Activated naive CD4-positive, alpha-beta T cell (primary cell): Measurements from ENCODE around the gene CRNKL1.

Experiments
- DNase-seq, 4 experiments: peaks; one replicate each; lab custom pipeline; 2025; lab: John Stamatoyannopoulos, UW

Gene CRNKL1

DNA sequence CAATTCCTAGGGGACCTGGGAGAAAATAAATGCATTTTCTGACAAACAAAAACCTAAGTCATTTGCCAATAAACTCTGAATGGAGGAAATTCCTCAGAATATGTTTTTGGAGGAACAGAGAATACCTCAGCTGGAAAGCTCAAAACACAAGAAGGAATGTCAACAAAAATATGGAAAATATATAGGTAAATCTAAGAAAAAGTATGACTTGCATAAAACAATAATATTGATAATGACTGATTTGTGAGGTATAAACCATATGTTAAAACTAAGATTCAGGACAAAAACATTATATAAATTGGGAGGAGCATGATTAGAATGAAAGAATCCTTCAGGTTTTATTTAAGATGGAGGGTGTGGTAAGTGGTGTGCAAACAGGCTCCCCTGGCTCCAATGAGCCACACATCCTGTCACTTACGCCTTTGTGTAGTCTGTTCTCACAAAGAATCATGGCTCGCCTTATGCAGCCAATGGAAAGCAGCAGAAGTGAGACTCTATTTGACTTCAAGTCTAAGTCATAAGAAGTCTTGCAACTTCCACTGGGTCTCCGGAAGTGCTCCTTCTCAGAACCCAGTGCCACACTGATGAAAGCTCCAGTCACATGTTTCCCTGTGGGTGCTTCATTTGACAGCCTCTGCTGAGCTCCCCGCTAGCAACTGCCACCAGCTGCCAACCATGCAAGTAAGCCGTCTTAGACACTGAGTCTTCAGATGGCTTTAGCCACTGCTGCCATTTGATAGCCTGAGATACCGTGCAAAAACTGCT lies 8.2 kb upstream of the CRNKL1 start:
- no peak for DNase-seq

DNA sequence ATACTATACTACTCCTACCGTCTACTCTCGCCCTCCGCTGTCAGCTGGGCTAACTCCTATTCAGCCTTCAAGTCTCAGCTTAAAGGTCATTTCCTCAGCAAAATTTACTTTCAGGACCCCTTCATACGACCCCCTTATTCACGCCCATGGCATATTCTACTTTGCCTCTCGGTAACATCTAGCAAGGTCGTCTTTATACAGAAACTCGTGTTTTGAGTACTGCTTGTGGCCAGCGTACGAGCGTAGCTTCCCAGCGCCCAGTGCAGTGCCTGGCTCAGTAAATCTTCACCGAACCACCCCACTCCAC lies 546 bp downstream of the CRNKL1 start:
- no peak for DNase-seq

DNA sequence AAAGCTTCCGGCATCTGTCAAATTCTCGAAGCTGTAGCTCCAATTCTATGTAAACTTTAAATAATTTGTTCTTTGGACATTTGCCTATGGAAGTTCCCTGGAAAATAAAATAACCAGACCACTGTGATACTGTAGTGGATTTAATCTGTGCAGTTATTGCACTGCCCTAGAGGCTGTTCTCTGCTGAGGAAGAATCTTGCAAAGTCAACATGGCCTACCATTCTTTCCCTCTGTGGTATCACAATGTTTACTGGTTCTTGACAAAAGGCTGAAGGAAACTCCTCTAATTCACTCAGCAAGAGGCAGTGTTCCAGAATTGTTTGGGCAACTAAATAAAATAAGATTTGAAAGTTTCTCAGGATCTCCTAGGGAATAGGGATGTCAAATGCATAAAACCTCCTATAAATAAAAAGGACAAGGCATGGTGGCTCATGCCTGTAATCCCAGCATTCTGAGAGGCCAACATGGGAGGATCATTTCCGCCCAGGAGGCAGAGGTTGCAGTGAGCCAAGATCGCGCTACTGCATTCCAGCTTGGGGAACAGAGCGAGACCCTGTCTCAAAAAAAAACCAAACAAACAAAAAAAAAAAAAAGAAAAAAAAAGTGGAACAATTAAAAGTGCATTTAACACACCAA lies 12.4 kb downstream of the CRNKL1 start:
- DNase-seq: no peak

DNA sequence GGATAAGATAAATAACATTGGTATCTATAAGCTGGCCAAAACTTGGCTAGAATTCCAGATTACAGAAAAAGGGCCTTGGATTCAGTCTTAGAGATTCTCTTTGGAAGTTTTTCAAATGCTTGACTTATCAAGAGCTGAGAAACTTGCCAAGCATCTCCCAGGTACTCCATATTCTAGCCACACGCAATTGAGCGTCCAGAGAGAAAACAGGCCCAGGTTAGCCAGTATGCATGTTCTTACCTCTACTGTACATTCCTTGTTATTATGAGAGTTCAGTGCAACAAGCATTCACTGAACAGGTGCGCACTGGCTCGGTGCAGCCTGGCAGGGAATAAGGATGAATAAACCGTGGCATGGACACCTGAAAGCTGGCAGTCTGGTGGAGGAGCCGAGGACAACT lies 13.7 kb downstream of the CRNKL1 start:
- no peak for DNase-seq

DNA sequence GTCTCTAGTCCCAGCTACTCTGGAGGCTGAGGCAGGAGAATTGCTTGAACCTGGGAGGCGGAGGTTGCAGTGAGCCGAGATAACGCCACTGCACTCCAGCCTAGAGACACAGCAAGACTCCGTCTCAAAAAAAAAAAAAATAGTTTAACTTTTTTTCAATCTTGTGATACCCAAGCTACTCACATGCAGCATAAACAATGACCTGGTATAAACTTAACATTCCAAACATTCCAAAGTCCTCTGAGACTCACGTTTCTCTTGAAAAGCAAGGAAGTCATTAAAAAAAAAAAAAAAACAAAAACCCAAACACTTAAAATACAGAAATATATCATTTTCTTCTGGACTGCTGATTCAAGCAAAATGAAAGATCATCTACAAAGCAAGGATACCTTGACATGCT lies 14.3 kb downstream of the CRNKL1 start:
- DNase-seq: no peak

DNA sequence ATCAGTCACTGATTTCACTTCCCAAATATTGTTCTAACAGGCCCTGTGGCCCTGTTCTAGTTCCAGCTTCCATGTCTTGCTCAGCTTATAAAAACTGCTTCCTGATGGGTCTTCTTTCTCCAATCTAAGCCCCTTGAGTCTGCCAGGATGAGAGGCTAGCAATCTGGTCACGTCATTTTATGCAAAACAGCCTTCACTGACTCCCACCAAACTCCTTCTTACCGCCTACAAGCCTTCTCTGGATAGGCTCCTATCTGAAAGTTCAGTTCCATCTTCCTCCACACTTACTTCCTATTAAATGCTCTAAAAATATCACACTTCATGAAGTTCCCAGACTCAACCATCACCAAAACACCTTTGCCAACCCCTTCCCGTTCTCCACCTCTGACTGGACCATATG lies 15.5 kb downstream of the CRNKL1 start:
- no peak for DNase-seq

DNA sequence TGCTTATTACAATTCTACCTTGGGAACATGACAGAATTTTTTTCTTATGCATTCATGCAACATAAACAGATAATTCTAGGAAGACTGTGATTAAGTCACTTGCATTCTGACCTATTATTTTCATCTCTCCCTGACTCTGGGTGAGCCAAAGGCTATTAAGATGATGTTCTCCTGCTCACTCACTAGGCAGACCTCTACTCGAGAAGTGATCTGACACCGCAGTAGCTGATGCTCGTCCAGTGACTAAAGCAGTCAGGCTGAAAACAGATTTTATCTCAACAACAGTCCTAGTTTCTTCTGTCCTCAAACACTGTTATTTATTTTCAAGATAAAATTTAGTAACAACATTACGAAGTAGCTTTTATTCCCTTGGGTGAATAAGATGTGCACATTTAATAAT lies 17.8 kb downstream of the CRNKL1 start:
- DNase-seq: no peak

DNA sequence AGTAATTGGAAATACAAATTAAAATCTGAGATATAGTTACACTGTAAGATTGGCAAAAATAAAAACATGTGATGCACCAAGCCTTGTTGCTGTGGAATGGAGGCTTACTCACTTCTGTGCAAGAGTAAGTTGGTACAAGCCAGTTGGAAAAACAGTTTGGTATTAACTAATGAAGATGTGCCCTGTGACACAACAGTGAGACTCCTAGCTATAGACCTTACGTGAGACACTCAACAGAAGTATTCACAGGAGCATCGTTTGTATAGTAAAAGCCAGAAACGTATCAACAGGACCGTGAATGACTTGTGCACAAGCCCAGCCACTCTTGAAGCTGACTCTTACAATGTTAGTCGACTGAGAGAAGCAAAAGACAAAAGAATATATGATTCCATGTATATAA lies 20.5 kb downstream of the CRNKL1 start:
- DNase-seq: no peak

DNA sequence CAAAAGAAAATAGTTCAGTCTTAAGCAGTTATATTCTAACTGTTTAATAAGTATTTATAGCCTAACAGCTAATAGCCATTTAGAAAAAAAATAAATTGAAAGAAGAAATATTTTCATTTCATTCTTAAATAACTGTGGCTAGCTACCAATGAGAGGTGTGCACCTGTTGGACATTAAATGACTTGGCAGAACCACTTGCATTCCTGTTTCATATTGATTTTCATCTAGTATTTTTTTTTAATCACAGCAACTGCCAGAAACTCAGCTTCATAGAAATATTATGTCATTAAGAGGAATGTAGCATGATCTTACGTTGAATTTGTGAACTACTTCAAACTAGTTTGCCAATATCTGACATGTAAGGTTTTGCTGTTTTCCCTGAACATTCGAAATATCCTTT lies 25.0 kb downstream of the CRNKL1 start:
- DNase-seq: no peak

DNA sequence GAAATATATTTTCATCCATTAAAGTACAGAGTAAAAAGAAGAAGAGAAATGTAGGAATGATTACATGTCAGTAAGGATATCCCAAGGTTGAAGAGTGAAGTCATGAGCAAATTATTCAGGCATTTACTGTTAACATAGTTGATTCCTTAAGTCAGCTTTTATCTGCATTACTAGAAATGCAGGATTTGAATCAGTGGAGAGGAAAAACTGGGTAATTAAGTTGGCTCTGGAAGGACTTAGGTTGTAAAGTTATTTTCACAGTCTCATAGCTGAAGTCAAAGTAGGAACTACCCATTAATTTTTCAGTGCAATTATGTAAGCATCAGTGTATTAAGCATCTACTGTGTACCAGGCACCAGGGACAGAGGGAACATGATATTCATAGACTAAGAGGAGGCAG lies 27.3 kb downstream of the CRNKL1 start:
- no peak for DNase-seq

DNA sequence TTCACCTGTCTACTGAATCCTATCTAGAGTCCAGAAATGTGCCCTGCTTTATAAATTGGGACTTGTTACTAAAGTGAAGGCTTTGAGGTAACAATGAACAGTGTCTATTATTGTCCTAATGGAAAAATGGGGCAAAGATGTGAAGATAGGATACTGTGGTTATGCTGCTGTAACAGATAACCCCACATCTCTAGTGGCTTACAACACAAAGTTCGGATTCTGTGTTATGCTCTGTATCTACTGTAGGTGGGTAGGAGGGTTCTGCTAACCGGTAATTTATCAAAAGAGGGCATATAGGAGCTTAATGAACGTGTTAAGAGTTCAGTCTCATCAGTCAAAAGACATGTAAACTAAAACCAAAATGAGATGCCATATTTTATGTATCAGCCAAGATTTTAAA lies 28.9 kb downstream of the CRNKL1 start:
- DNase-seq: no peak

DNA sequence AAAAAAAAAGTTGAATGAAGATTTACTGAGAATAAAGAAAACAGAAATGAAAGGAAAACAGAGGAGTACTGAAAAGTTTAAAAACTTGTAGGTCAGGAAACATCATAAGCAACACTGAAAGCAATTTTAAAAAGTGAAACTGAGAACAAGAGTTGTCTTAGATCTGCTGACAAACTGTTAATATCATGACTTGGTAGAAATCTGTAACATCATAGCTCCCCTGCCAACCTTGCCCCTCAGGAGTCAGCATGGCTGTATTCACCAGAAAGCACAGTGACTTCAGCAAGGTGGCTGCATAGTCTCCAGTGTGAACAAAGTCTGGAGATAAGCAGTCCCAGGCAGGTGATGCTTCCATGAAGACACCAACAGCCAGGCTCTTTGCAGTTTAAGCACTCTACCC lies 29.8 kb downstream of the CRNKL1 start:
- DNase-seq: no peak

DNA sequence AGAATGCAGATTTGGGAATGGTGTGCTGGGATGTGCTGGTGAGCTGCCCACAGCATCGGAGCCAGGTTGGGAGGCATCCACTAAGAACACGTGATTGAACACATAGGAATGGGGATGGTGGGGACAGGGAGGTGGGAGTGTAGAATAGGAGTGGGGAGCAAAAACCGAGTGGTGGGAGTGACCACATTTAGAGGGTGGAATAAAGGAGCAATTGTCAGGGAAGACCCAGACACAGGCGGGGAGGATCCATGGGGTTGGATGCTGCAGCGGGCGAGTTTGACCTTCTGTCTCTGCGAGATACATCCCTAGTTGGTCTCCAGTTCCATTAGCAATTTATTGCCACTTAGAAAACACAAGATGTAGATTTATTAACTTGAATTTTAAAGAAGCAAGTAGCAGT lies 30.4 kb downstream of the CRNKL1 start:
- DNase-seq: no peak

DNA sequence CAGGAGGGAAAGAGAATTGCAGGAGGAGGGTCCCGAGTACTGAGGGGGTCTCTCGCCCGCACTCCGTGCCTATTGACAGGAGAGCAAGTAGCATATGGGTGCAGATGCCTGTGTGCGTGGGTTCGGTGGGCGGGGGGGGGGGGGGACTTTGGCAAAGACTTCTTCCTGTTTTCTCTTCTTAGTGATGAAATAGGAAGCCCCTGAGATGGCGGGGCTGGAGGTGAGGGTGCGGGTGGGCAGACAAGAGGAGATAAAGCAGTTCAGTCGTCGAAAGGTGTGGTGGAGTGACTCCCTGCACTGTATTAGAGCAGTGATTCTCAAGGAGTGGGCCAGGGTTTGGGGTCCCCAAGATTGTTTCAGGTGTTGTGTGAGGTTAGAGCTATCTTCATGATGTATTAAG lies 31.4 kb downstream of the CRNKL1 start:
- DNase-seq: no peak

DNA sequence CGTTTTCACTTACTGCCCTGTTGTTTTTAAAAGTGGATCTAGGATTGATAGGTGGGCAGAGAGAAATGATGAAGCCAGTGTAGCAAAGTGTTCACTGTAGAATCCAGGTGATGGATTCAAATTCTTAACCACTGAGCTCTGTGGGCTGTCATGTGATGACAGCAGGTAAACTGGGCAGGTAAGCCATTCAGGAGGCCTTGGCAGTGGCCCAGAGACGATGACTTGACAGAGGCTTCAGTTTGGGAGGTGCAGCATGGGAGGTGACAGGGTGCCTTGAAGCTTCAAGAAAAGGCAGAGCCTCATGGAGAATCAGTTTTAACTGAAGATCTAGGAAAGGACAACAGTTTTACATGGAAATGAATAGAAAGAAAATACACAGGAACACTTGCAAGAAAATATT lies 33.1 kb downstream of the CRNKL1 start:
- DNase-seq: no peak

DNA sequence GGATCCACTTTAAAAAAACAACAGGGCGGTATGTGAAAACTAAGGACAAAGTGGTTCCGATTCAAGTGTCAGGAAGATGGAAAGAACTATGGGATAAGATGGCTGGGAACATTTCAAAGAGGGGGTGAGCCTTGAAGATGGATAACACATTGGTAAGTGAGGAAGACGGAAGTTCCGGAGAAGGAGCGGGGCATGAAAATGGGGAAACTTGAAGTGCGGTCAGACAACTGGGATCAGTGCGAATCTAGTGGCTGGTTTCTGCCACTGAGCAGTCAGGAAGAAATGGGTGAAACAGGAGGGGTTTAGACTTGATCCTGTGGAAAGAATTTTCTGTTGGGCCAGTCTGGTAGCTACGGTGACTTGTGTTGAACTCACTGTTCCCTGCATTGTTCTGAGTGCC lies 33.9 kb downstream of the CRNKL1 start:
- no peak for DNase-seq

DNA sequence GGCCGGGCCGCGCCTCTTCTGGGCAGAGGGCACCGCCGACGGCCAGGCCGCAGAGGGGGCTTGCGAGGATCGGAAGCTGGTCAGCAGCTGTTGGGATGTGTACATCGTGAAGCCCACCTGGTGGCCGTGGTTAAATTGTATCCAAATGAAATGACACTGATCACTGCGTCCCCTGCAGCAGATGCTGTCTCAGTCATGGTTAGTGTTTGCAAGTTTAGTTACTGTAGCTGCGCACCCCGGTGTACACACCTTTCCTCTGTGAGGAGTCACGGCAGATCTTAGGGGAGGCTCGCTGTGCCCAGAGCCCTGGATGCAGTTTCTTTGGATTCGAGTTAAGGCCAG lies 34.5 kb downstream of the CRNKL1 start:
- no peak for DNase-seq

DNA sequence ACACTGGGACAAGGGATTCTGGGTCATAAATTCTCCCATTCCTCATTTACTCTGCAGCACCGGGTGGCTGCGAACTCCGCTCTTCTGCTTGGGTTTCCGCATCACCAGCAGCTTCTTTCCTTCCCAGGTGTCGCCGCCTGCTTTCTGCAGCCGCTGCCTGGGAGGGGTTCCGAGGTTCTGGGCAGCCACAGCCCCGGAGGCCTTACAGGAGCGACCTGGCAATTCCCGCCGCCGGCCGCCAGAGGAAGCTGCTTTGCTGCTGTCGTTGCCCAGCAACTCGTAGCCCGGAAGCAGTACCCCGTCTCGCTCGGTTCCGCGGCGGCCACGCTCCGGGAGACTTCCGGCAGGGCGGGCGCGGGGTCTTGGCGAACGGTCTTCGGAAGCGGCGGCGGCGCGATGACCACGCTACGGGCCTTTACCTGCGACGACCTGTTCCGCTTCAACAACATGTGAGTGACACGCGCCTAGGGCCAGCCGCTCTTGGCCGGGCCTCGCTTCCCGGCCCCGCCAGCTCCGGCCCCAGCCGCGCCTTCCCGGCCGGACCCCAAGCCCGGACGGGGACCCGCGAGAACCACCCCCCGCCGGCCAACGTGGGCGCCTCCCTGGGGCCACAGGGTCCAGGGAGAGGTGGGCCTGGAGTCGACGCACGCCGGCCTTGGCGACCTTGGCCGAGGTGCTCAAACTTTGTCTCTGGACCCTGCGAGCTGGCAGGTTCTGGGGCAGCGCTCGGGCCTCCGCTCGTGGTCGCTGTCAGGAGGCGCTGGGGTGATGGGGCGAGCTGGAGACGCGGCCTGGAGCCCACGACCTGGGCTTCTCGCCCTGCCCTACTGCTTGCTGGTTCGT lies 35.0 kb downstream of the CRNKL1 start, which contains the start of gene NAA20:
NAA20 (plus strand) TSS at position 362 of the 843 bp plus-strand sequence; CDS start at position 397, 35 bp downstream.
- peak; percentile 73 to 84 (median 80) for DNase-seq

DNA sequence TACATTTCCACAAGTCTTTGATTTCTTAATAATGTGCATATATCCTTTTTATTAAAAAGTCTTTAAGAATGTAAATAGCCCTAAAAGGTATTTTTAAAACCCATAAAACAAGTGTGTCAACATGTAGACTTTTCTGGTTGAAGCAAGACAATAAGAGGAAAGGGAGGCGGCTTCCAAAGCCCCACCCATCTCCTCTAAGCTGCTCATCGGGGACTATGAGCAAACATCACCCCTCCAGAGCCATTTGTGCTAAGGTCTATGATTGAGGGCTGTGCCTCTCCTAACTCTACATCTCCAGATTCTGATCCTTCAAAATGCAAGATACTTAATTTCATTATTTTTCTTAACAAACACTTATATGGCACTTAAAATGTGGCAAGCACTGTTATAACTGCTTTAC lies 37.6 kb downstream of the CRNKL1 start:
- DNase-seq: peak in 1 of 4 experiments; percentile 12

DNA sequence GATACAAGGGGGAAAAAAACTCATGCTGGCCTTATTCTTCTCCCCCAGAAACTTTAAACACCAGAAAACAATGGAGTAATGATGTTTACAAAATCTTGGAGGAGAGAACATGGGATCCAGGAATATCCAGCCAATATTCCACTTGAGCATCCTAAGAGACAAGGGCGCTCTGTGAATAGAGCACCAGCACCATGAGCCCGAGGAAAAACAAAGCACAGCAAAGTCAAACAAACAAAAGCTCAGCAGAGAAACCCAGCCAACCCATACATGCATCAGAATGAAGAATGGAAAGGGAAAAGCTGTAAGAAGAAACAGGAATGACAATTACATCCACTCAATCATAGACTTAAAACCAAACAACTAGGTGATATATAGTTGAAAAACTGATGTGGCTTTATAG lies 39.7 kb downstream of the CRNKL1 start:
- DNase-seq: no peak

DNA sequence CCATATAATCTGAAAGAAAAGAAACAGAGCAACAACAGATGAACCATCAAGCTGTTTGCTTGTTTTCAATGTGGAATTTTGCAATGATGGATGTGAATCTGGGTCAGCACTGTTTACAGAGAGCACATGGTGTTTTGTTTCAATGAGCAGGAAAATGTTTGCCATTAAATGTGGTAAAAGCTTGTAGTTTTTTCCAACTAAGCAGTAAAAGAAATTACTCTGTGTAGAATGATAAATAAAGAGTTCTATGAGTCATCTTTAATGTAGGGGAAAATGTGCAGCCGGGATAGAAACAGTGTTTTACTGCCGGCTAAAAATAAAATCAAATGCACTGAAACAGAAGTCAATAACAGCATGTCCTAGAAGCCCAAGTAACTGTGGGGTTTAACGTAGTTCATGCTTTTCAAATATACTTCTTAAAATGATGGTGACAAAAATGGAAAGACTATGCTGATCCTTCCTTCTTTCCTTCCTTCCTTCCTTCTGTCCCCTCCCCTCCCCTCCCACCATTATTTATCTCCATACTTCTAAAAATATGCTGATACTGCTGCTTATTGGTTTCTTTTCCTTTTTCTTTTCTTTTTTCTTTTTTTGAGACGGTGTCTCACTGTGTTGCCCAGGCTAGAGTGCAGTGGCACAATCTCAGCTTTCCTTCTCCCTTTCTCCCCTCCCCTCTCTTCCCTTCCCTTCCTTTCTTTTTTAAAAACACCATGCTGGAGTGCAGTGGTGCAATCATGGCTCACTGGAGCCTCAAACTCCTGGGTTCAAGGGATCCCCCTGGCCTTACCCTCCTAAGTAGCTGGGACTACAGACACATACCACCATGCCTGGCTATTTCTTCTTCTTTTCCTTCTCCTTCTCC lies 41.4 kb downstream of the CRNKL1 start:
- no peak for DNase-seq

DNA sequence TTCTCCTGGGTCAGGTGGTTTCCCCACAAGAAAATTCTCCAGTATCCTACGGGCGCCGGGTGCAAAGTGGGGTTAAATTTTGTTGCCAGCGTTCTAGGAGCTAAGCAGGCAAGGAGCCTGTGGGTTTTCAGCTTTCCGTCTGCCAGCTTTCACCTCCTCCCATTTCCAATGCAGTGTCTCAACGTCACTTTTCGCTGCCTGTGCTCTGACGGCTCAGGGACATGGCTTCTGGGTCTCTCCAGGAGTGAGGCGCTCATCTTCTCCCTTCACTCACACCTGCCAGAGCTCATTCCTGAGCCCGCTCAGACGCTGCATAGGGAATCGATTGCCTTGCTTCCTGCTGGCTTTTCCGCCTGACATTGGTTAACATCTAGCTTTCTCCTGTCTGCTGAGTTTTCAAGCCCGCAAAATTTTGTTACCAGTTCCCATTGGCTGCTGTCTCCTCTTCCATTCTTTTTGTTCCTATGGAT lies 42.4 kb downstream of the CRNKL1 start:
- no peak for DNase-seq
